Measurements from ENCODE around the gene BPIFB1.

The BPIFB1 gene

DNA sequence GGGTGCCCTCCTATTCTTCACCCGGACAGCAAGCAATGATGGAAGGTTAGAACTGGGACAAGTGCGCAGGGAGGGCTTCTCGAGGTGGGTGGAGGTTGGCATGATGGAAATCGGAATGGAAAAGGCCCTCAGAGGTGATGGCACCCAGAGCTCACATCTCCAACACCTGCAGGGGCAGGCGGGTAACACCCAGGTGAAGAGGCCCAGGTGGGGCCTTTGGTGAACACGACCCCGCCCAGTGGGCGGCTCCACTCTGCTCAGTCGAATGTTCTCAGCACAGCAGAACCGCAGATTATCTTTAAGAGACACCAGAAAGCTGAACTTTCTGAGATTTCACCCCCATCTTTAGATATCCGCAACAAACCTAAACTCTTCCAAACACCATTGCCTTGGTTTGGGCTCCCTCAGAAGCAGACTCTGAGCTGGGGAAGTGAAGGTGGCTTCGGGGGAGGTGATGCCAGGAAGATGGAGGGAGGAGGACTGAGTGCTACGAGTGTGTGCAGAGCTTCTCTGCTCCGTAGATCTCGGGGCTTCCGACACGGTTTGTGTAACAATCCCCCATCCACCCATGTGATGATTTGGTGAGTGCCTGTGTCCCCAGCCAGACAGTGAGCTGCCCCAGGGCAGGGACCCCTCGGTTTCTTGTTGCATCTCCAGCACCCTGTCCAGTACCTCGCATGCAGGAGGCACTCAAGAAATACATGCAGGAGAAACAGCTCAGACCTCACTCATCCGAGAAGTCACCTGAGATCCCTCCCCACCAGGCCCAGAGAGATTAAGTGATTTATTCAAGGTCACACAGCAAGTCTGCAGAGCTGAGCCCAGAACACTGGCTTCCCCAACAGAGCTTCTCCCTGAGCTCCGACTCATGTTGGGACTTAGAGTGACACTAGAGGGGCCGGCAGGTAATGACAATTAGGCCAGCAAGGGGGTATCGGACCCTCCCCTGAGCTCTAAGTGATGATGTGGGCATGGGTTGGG, 45.4 kb downstream of the BPIFB1 start:
- DNase-seq: no peak

- no peak for DNase-seq
These were observed 50.0 kb downstream of the BPIFB1 start for GRCh38 chr20:33332905-33333456.

- no peak for DNase-seq
These were observed 50.6 kb downstream of the BPIFB1 start for GRCh38 chr20:33333616-33334015.

GRCh38 chr20:33334111-33334510, 51.1 kb downstream of the BPIFB1 start:
- no peak for DNase-seq

- DNase-seq: no peak
These were observed 53.4 kb downstream of the BPIFB1 start for GRCh38 chr20:33336375-33336774.

DNA sequence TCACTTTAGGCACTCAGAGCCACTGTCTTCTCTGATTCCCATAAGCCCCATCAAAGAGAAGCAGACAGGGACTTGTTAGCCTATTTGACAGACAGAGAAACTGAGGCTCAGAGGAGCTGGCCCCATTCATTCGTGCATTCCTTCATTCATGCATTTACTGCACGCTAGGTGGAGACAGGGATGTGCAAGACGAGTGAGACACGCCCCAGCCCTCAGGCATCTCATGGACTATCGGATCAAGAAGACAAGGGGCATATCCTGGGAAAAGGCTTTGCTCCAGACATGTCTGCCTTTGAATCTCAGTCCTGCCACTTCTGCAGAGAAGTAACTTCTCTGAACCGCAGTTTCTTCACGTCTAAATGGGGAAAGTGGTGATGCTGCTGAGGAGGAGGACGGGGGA, 54.1 kb downstream of the BPIFB1 start:
- DNase-seq: no peak

GRCh38 chr20:33337531-33338165, 54.6 kb downstream of the BPIFB1 start:
- DNase-seq: no peak

DNA sequence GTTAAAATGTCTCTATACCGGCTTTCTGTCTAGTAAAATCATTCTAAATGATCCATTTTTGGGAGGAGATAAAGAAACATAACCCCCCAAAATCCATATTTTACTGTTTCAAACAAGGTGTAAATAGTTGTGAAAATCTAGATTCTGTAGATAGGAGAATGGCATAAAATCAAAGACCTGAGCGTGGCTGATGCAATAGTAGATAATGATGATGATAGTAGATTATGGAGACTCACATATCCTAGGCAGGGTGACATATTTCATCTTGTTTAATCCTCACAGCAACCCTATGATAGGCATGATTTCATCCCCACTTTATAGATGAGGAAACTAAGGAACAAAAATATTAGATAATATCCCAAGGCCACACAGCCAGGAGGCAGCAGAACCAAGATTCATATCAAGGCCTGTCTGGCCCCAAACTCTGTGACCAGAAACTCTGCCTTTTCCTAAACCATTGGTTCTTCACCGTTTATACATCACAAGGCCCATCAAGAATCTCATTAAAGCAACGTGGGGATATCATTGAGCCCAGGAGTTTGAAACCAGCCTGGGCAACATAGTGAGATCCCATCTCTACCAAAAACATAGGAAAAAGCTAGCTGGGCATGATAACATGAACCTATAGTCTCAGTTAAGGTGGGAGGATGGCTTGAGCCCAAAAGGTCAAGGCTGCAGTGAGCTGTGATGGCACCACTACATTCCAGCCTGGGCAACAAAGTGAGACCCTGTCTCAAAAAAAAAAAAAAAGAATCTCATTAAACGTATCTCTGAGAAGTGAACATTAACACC, 55.6 kb downstream of the BPIFB1 start:
- no peak for DNase-seq

DNA sequence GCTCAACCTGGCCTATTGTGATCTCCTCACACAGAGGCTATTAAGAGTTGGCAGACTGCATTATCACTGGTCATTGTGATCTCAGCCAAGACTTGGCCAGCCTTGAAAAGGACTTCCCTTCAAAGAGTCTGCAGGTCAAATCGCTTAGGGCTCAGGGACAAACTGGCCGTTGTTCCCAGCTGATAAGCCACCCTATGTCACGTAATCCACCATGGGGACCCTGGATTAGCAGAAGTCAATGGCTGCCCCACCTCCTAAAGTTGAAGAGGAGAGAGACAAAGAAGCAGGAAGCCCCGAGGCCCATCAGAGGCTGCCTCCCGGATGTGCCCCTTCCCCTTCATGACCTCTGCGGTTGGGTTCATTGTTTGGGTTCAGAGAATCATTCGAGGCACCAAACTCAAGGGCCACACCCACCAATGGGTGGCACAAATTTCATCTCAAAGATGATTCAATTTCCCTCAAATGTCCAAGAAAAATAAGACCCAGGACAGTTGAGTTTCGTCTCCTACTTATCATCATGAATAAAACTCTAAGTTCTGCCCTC, 56.6 kb downstream of the BPIFB1 start:
- DNase-seq: no peak

- DNase-seq: no peak
These were observed 60.5 kb downstream of the BPIFB1 start for GRCh38 chr20:33343521-33343920.

DNA sequence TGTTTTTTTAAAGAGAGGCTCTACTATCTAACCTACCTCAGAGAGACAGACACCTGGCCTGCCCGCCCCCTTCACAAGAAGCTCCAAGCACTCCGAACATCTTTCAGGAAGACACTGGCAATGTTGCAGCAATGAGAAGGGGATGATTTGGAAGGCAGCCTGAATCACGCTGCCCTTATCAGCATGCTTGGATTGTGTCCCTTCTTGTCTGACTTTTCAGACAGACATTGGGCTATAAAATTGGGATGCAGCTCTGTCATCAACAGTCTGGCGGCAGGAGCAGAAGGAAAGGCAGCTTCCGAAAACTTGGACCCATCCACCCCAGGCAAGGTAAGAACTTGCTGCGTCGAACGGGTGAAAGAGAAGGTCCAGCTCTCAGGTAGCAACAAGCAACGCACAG, 62.3 kb downstream of the BPIFB1 start:
- DNase-seq: no peak

- no peak for DNase-seq
These were observed 65.3 kb downstream of the BPIFB1 start for GRCh38 chr20:33348136-33348937.

GRCh38 chr20:33349493-33349892, 66.5 kb downstream of the BPIFB1 start:
- no peak for DNase-seq

- no peak for DNase-seq
These were observed 68.7 kb downstream of the BPIFB1 start for GRCh38 chr20:33351696-33352095.

DNA sequence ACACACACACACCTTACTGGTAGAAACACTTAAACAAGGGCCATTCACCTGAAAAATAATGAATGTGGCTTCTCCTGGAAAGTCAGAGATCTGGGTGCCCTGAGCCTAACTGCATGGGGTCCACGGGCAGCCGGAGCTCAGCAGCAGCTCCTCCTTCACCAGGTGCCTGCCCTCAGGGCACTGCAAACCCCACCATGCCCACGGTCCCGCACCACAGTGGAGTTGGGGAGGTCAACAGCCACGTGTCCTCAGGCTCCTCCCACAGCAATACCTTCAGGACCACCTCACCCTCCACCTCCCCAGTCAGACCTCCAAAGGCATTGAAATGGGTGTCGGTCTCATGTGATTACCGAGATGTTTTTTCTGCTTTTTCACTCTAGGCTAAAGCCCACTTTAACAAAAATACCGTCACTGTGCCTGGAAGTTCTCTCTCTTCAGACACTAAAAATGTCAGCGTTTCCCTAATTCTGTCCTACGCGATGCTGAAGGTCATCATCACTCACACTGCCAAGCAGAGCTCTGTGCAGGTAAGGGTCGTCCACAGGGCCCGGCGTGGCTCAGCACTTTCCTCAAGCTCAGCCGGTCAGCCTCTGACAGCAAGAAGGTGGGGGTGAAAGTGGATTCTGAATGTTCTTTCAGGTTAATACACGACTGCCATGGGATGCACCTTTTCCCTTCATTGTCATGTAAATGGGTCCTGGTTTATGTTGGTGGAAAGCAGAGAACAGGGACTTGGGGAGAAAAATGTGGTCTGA, 69.4 kb downstream of the BPIFB1 start:
- DNase-seq: no peak

GRCh38 chr20:33353013-33353402, 70.0 kb downstream of the BPIFB1 start:
- DNase-seq: no peak
